ENCODE results near the gene SUMO4.
"Not testable (repeated sequence)": the region's sequence is repeated elsewhere in the genome, so short reads cannot be mapped to it uniquely, and the experiment has no call there.

The SUMO4 gene

GRCh38 chr6:149431905-149432775 is 32.1 kb downstream of the SUMO4 start:
- DNase-seq (ENCODE audit: low spot score): peak; percentile 89

GRCh38 chr6:149433405-149433804 is 33.3 kb downstream of the SUMO4 start:
- no peak for DNase-seq (ENCODE audit: low spot score)

GRCh38 chr6:149433881-149434280 is 33.8 kb downstream of the SUMO4 start:
- DNase-seq (ENCODE audit: low spot score): no peak

GRCh38 chr6:149435919-149436586 is 36.0 kb downstream of the SUMO4 start:
- no peak for DNase-seq (ENCODE audit: low spot score)

- DNase-seq (ENCODE audit: low spot score): no peak
Measured at GRCh38 chr6:149436647-149437046, 36.6 kb downstream of the SUMO4 start.

GRCh38 chr6:149437212-149437611 is 37.1 kb downstream of the SUMO4 start:
- no peak for DNase-seq (ENCODE audit: low spot score)

- DNase-seq (ENCODE audit: low spot score): no peak
Measured at GRCh38 chr6:149438855-149439254, 38.8 kb downstream of the SUMO4 start.

DNA sequence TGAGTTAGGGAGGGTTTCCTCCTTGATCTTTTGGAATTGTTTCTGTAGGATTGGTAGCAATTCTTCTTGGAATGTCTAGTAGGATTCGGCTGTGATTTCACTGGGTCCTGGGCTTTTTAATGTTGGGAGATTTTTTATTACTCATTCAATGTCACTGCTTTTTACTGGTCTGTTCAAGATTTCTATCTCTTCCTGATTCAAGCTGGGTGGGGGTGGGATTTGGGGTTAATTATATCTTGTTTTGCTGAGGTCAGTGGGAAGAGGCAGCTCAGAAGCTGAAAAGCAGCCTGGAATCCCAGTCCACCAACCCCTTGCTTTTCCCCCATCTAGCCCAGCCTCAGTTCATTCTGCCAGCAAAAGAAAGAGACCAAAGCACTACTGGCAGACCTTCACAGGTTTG is 39.6 kb downstream of the SUMO4 start:
- DNase-seq (ENCODE audit: low spot score): no peak

- no peak for DNase-seq (ENCODE audit: low spot score)
Measured at GRCh38 chr6:149440735-149441671, 40.9 kb downstream of the SUMO4 start.

DNA sequence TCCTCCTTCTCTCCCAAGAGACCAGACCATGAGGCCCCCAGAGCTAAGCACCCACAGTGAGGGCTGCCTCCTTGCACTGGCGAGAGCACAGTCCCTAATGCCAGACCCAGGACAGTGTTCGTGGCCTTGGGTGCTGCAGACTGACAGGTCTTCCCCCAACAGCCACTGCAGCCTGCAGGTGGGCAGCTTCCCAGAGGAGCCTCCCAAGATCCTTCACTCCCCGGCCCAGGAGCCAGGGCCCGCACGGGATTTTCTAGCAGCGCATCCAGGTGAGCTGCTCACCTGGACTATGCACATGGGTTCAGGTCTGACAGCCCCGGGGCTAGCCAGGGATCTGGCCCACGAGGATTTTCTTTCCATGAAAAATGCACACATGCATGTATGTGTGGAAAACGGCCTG is 41.7 kb downstream of the SUMO4 start:
- no peak for DNase-seq (ENCODE audit: low spot score)

- no peak for DNase-seq (ENCODE audit: low spot score)
Measured at GRCh38 chr6:149443411-149444181, 43.5 kb downstream of the SUMO4 start.

GRCh38 chr6:149444360-149445094 is 44.5 kb downstream of the SUMO4 start:
- DNase-seq (ENCODE audit: low spot score): not testable (repeated sequence)

DNA sequence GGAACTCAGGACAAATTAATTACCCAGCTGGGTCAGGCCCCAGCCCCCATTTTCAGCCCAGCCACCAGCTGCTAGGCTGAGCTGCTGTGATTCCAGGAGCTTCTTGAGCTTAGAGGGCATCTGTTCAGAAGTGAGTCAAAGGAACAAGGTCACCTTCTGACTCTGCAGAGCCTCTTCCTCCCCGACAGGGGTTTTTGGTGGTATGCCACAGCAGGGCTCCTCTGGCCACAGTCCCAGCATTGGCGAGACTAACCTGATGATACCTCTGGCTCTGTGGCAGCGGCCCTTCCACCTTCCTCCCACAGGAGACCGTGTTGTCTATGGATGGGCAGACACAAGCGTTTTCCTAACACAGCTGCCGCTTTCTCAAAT is 45.0 kb downstream of the SUMO4 start:
- DNase-seq (ENCODE audit: low spot score): no peak

DNA sequence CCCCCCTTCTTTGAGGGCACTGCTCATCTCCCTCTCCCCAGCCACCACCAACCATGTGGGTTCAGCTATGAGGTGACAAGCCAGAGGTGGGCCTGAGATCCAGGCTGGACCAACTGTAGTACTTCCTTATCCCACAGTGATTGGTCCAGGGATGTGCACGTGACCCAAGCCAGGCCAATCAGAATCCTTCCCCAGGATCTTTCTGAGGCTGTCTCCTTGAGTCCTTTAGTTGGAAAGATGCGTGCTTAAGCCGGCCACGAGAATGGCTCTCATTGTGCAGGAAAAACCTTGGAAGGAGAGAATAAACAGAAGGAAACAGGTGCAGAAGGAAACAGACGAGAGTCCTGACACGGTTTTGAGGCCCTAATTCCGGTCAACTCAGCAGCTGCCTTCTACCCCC is 45.5 kb downstream of the SUMO4 start:
- DNase-seq (ENCODE audit: low spot score): peak; percentile 74

DNA sequence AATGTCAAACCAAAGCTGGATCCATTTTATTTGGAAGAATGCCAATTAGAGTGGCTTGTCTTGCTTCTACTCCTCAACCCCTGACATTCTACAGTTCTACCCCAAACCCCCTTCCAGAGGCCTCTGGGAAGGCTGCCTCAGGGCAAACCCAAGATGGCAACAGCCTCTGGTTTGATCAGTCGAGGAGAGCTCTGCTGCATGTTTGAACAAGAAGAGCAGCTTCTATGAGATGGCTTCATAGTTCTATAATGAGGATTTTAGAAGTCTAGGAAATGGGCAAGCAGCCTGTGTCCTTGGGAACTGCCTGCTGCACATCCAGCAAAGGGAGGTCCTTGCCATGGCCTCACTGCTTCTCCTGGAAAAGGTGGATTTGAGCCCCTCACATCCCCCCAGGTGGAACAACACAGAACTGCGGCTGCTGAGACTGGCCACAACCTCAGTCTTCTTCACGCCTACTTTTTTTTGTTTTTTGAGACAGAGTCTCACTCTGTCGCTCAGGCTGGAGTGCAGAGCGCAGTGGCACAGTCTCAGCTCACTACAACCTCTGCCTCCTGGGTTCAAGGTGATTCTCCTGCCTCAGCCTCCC is 46.8 kb downstream of the SUMO4 start:
- no peak for DNase-seq (ENCODE audit: low spot score)

DNA sequence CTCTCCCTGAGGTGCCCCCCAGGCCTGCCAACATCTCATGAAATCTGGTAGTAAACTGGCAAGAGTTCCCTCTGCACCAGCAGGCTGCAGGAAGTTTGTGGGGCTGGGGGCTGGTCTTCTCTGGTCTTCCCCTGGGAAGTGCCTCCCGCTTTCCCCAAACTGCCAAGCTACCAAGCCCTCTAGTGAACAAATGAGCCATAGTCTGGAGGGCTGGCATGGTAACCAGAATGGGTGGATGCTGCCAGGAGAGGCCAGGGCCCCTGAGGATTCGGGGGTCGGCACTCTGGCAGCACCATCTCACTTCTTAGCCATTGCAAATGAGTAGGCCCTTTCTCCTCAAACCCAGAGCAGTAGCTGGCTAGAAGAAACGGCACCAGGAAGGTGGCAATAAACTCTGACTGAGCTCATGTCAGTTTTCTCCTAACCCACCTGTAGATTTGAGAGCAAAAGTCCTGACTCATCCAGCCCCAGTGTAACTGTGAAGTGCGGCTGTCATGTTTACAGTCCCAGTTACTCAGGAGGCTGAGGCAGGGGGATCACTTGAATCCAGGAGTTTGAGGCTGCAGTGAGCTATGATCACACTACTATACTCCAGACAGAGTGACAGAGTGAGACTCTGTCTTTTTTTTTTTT is 48.9 kb downstream of the SUMO4 start:
- no peak for DNase-seq (ENCODE audit: low spot score)

- DNase-seq (ENCODE audit: low spot score): no peak
Measured at GRCh38 chr6:149449831-149450678, 50.0 kb downstream of the SUMO4 start.

Measured in SK-N-DZ (cell line).